ENCODE results near the gene PPP2R2D. TPM values are rescaled to one million over a fixed set of nuclear protein-coding genes. Genes with fewer than 3 reads are reported as not detected.

The PPP2R2D gene
- total RNA-seq, 4 donors from 2014 or later = 38.2 to 49.7 (median 41.0) TPM

- H3K36me3 ChIP-seq = no peaks in the 10 kb centered on the region
- no peak for DNase-seq (ENCODE audit: extremely low spot score)
- peaks cover 24 to 36% (median 26%) of the 10 kb centered on the region in 4 donors for H3K4me1 ChIP-seq
- no peaks in the 10 kb centered on the region for H3K9me3 ChIP-seq
- intact Hi-C loops (cut with DNase I) = no loop called here
- WGBS = 96% methylated on average over 14 of the region's 18 CpGs
- no peak for TF ChIP-seq POLR2AphosphoS5 (IDR thresholded peaks at IDR 0.05)
- no peak for TF ChIP-seq POLR2A (IDR thresholded peaks at IDR 0.05; ENCODE audit: low read depth)
- no peak for TF ChIP-seq EP300 (IDR thresholded peaks at IDR 0.05)
- no peak for TF ChIP-seq CTCF (IDR thresholded peaks at IDR 0.05)
- no peak overlapping the region for H3K4me3 ChIP-seq
- peaks cover 0 to 9% (median 0%) of the 10 kb centered on the region in 4 donors for H3K27me3 ChIP-seq
- H3K27ac ChIP-seq (replicated peaks in 1 of 4) = peak overlapping the region in 3 of 4 donors; percentile 57 to 76 (median 70)
Measured at GRCh38 chr10:131998845-131999681, 98.3 kb downstream of the PPP2R2D start.

GRCh38 chr10:132001238-132001972 lies 100.6 kb downstream of the PPP2R2D start:
- no peak for DNase-seq (ENCODE audit: extremely low spot score)
- H3K27ac ChIP-seq (replicated peaks in 1 of 4) = no peak overlapping the region
- peak overlapping the region in 1 of 4 donors; percentile 3 for H3K4me3 ChIP-seq
- WGBS = 50% methylated on average over 15 of the region's 15 CpGs
- peaks cover 22 to 26% (median 24%) of the 10 kb centered on the region in 4 donors for H3K4me1 ChIP-seq
- H3K36me3 ChIP-seq = no peaks in the 10 kb centered on the region
- no peak for TF ChIP-seq POLR2AphosphoS5 (IDR thresholded peaks at IDR 0.05)
- TF ChIP-seq POLR2A (IDR thresholded peaks at IDR 0.05; ENCODE audit: low read depth) = no peak
- no peak for TF ChIP-seq EP300 (IDR thresholded peaks at IDR 0.05)
- no peak for TF ChIP-seq CTCF (IDR thresholded peaks at IDR 0.05)
- H3K27me3 ChIP-seq = peaks cover 0 to 9% (median 0%) of the 10 kb centered on the region in 4 donors
- H3K9me3 ChIP-seq = peaks cover 0 to 7% (median 0%) of the 10 kb centered on the region in 4 donors
- intact Hi-C loops (cut with DNase I) = no loop called here

- H3K4me1 ChIP-seq = peaks cover 16 to 20% (median 18%) of the 10 kb centered on the region in 4 donors
- H3K4me3 ChIP-seq = no peak overlapping the region
- intact Hi-C loops (cut with DNase I) = no loop called here
- no peak for DNase-seq (ENCODE audit: extremely low spot score)
- H3K9me3 ChIP-seq = peaks cover 0 to 7% (median 0%) of the 10 kb centered on the region in 4 donors
- 92% methylated on average over 4 of the region's 4 CpGs for WGBS
- no peaks in the 10 kb centered on the region for H3K36me3 ChIP-seq
- H3K27me3 ChIP-seq = peaks cover 0 to 12% (median 0%) of the 10 kb centered on the region in 4 donors
- no peak overlapping the region for H3K27ac ChIP-seq (replicated peaks in 1 of 4)
- TF ChIP-seq POLR2A (IDR thresholded peaks at IDR 0.05; ENCODE audit: low read depth) = no peak
- TF ChIP-seq POLR2AphosphoS5 (IDR thresholded peaks at IDR 0.05) = no peak
- TF ChIP-seq EP300 (IDR thresholded peaks at IDR 0.05) = no peak
- TF ChIP-seq CTCF (IDR thresholded peaks at IDR 0.05) = no peak
Measured at GRCh38 chr10:132002004-132002403, 101.2 kb downstream of the PPP2R2D start.

- WGBS = 73% methylated on average over 5 of the region's 12 CpGs
- intact Hi-C loops (cut with DNase I) = no loop called here
- DNase-seq (ENCODE audit: extremely low spot score) = no peak
Measured at GRCh38 chr10:132003282-132003924, 102.6 kb downstream of the PPP2R2D start.

More at GRCh38 chr10:132003282-132003924, 102.6 kb downstream of the PPP2R2D start:
- Histone ChIP-seq H3K27ac (replicated peaks in 1 of 4) (no peak overlapping the region), H3K4me1 (peaks cover 2 to 10% (median 4%) of the 10 kb centered on the region in 4 donors), H3K4me3 (no peak overlapping the region), H3K36me3 (no peaks in the 10 kb centered on the region), H3K9me3 (peaks cover 0 to 7% (median 0%) of the 10 kb centered on the region in 4 donors), H3K27me3 (peaks cover 0 to 13% (median 0%) of the 10 kb centered on the region in 4 donors)
- no peak for TF ChIP-seq EP300 (IDR thresholded peaks at IDR 0.05)
- TF ChIP-seq POLR2A (IDR thresholded peaks at IDR 0.05; ENCODE audit: low read depth) = no peak
- no peak for TF ChIP-seq CTCF (IDR thresholded peaks at IDR 0.05)
- no peak for TF ChIP-seq POLR2AphosphoS5 (IDR thresholded peaks at IDR 0.05)
